GM12892 (cell line): Measurements from ENCODE around the gene SLC9A3.

Experiments
- POLR2A ChIP-seq: IDR thresholded peaks from 2 replicates; pipeline ENCODE4 v1.6.1; 2011; ENCODE audit warnings: low read depth, low read length, control low read depth
- TAF1 ChIP-seq: IDR thresholded peaks from 2 replicates; pipeline ENCODE4 v1.6.1; 2011; ENCODE audit warnings: low read depth, mild to moderate bottlenecking, control low read depth, low read length, borderline replicate concordance

DNA sequence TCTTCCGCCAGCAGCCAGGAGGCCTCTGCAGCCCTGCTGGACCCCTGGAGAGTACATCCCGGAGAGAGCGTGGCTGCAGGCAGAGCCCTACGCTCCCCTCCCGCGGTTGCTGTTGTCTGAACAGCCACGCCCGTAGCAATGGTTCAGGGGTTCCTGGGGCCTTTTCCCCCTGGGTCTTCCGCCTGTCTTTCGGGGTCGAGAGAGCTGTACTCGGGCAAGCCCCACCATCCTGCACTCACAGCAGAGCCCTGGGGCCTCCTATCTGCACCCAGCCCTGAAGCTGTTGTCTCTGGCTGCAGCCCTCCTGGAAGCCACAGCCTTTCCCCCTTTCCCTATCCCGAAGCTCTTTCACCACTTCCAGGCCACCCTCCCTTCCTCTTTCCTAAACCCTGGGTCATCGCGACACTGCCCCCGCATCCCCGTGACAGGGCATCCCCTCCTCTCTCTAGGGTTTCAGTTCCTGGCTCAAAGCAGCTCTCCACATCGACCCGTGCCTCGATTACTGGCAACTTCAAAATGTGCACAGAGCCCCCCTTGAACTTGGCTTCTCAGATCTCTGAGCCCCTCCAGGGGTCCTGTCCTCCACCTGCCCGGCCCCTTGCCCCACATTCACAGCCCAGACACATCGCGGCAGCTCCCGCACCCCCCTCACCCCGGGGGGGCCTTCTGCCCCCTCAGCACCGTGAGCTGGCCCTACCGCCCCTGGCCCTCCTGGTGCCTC is 44.0 kb upstream of the SLC9A3 start:
- no peak for TF ChIP-seq TAF1
- TF ChIP-seq POLR2A: no peak
